Fibroblast of lung (primary cell): Measurements from ENCODE around the gene ERMAP. TPM values are rescaled to one million over a fixed set of nuclear protein-coding genes. Genes with fewer than 3 reads are reported as not detected.

Experiments
- DNase-seq, 2 donors: peaks; one replicate each; pipeline versions ENCODE4 v3.0.0 to v3.0.0-alpha.2; 2010; ENCODE audit warnings: low read depth in 2 of 2
- H2AFZ ChIP-seq: 2 replicates; pipeline ENCODE4 v1.5.1; 2012; ENCODE audit warnings: low read length, control low read depth, inconsistent platforms
- H3K27ac ChIP-seq: 2 replicates; pipeline ENCODE4 v1.5.1; 2011; ENCODE audit warnings: low read length, control low read depth; ENCODE audit not compliant: insufficient read depth
- H3K27me3 ChIP-seq: 2 replicates; pipeline ENCODE4 v1.5.1; 2011; ENCODE audit warnings: mild to moderate bottlenecking, low read length; ENCODE audit not compliant: control insufficient read depth, insufficient read depth
- H3K36me3 ChIP-seq: 2 replicates; pipeline ENCODE4 v1.5.1; 2011; ENCODE audit warnings: low read length; ENCODE audit not compliant: control insufficient read depth, insufficient read depth
- H3K4me1 ChIP-seq: 2 replicates; pipeline ENCODE4 v1.5.1; 2011; ENCODE audit warnings: low read length; ENCODE audit not compliant: control insufficient read depth, insufficient read depth; ENCODE audit errors: extremely low read depth
- H3K4me2 ChIP-seq: 2 replicates; pipeline ENCODE4 v1.5.1; 2011; ENCODE audit warnings: low read length, control low read depth; ENCODE audit not compliant: insufficient read depth; ENCODE audit errors: extremely low read depth
- H3K4me3 ChIP-seq, 4 experiments: fragments of 200-600 bp in 1 of 4; sonication (generic) in 1 of 4; replicated peaks in 1 of 4; 2 replicates each; pipeline ENCODE4 v1.5.1; 2011 to 2016; ENCODE audit warnings: low read length in 4 of 4, low read depth in 3 of 4, mild to moderate bottlenecking in 3 of 4, control low read depth in 2 of 4, inconsistent platforms in 1 of 4, mixed read lengths in 1 of 4; ENCODE audit not compliant: insufficient read depth in 1 of 4; ENCODE audit errors: control extremely low read depth in 1 of 4
- H3K79me2 ChIP-seq: 2 replicates; pipeline ENCODE4 v1.5.1; 2012; ENCODE audit warnings: mild to moderate bottlenecking, low read length, inconsistent platforms; ENCODE audit not compliant: control insufficient read depth, insufficient read depth
- H3K9ac ChIP-seq: 2 replicates; pipeline ENCODE4 v1.5.1; 2011; ENCODE audit warnings: mild to moderate bottlenecking, low read length, control low read depth; ENCODE audit not compliant: insufficient read depth
- H3K9me3 ChIP-seq: 2 replicates; pipeline ENCODE4 v1.5.1; 2012; ENCODE audit warnings: low read depth, low read length; ENCODE audit not compliant: control insufficient read depth, insufficient read depth
- H4K20me1 ChIP-seq: 2 replicates; pipeline ENCODE4 v1.5.1; 2011; ENCODE audit warnings: low read length; ENCODE audit not compliant: control insufficient read depth, insufficient read depth; ENCODE audit errors: extremely low read depth
- CTCF ChIP-seq, 2 donors: IDR thresholded peaks in 1 of 2; conservative IDR thresholded peaks in 1 of 2; 1 replicate in 1 of 2; 2 replicates in 1 of 2; pipeline ENCODE4 v1.5.1; 2011 to 2012; ENCODE audit warnings: low read length in 2 of 2, control low read depth in 1 of 2, inconsistent platforms in 1 of 2, low read depth in 1 of 2, mild to moderate bottlenecking in 1 of 2
- EZH2 ChIP-seq: IDR thresholded peaks from 2 replicates; pipeline ENCODE4 v1.5.1; 2012; ENCODE audit warnings: low read length, control low read depth, mild to moderate bottlenecking; ENCODE audit errors: missing control alignments
- polyA plus RNA-seq, 2 donors: library from polyadenylated mRNA; depleted of rRNA in 1 of 2; stranded (reverse) in 1 of 2; unstranded in 1 of 2; fragments of >200 nt; gene quantifications; 2 replicates each; pipeline ENCODE4 v1.2.1, GENCODE V29; 2011 to 2012; ENCODE audit warnings: missing spikeins in 1 of 2
- total RNA-seq: library from RNA; depleted of rRNA; stranded (reverse); fragments of >200 nt; gene quantifications from 2 replicates; pipeline ENCODE4 v1.2.1, GENCODE V29; 2014

The ERMAP gene
- total and polyA plus RNA-seq, 2 donors (not counting 1 experiment from before 2014, with no cell fraction given): 19.4 to 37.2 TPM

- TF ChIP-seq EZH2 (no peak), CTCF (conservative IDR thresholded peaks at IDR 0.05 in 1 of 2, IDR thresholded peaks at IDR 0.05 in 1 of 2; ENCODE audit: low read depth in 1 of 2, low read length in 2 of 2) (no peak)
- Histone ChIP-seq H3K9me3 (no peaks in the 10 kb centered on the region), H3K79me2 (no peaks in the 10 kb centered on the region)
These were observed 17.9 kb downstream of the ERMAP start for GRCh38 chr1:42834803-42835202.

GRCh38 chr1:42835422-42835821, 18.5 kb downstream of the ERMAP start:
- H3K27me3 ChIP-seq: no peaks in the 10 kb centered on the region

More at GRCh38 chr1:42834803-42835202, 17.9 kb downstream of the ERMAP start:
- Histone ChIP-seq H3K9ac (no peak overlapping the region), H3K4me3 (no peak overlapping the region), H4K20me1 (no peaks in the 10 kb centered on the region), H3K36me3 (peaks cover 4% of the 10 kb centered on the region), H3K27ac (no peak overlapping the region), H2AFZ (no peak overlapping the region), H3K4me2 (no peak overlapping the region), H3K4me1 (no peaks in the 10 kb centered on the region), H3K27me3 (no peaks in the 10 kb centered on the region)
- DNase-seq: no peak

GRCh38 chr1:42837709-42838108, 20.8 kb downstream of the ERMAP start:
- H3K4me3 ChIP-seq: no peak overlapping the region
- H3K27ac ChIP-seq: no peak overlapping the region
- no peaks in the 10 kb centered on the region for H3K27me3 ChIP-seq
- H3K79me2 ChIP-seq: no peaks in the 10 kb centered on the region
- H3K9me3 ChIP-seq: no peaks in the 10 kb centered on the region
- no peaks in the 10 kb centered on the region for H3K4me1 ChIP-seq
- no peaks in the 10 kb centered on the region for H4K20me1 ChIP-seq
- TF ChIP-seq CTCF (conservative IDR thresholded peaks at IDR 0.05 in 1 of 2, IDR thresholded peaks at IDR 0.05 in 1 of 2; ENCODE audit: low read depth in 1 of 2, low read length in 2 of 2) (no peak), EZH2 (no peak)
- H2AFZ ChIP-seq: no peak overlapping the region
- H3K4me2 ChIP-seq: no peak overlapping the region
- peaks cover 2% of the 10 kb centered on the region for H3K36me3 ChIP-seq
- DNase-seq: no peak
- no peak overlapping the region for H3K9ac ChIP-seq

More at GRCh38 chr1:42835422-42835821, 18.5 kb downstream of the ERMAP start:
- no peak for DNase-seq
- no peak for TF ChIP-seq CTCF (conservative IDR thresholded peaks at IDR 0.05 in 1 of 2, IDR thresholded peaks at IDR 0.05 in 1 of 2; ENCODE audit: low read depth in 1 of 2, low read length in 2 of 2)
- peaks cover 2% of the 10 kb centered on the region for H3K36me3 ChIP-seq
- no peak overlapping the region for H3K9ac ChIP-seq
- no peak overlapping the region for H3K4me2 ChIP-seq
- H3K4me3 ChIP-seq: no peak overlapping the region
- no peaks in the 10 kb centered on the region for H3K9me3 ChIP-seq
- no peak overlapping the region for H3K27ac ChIP-seq
- H3K79me2 ChIP-seq: no peaks in the 10 kb centered on the region
- H2AFZ ChIP-seq: no peak overlapping the region
- no peaks in the 10 kb centered on the region for H3K4me1 ChIP-seq
- H4K20me1 ChIP-seq: no peaks in the 10 kb centered on the region
